ENCODE measurements around the gene MYL9. TPM values are rescaled to one million over a fixed set of nuclear protein-coding genes. Genes with fewer than 3 reads are reported as not detected.
"Not testable (repeated sequence)": the region's sequence is repeated elsewhere in the genome, so short reads cannot be mapped to it uniquely, and the experiment has no call there.

Gene MYL9
- total and polyA plus RNA-seq, 3 experiments from 2014 or later: not detected

DNA sequence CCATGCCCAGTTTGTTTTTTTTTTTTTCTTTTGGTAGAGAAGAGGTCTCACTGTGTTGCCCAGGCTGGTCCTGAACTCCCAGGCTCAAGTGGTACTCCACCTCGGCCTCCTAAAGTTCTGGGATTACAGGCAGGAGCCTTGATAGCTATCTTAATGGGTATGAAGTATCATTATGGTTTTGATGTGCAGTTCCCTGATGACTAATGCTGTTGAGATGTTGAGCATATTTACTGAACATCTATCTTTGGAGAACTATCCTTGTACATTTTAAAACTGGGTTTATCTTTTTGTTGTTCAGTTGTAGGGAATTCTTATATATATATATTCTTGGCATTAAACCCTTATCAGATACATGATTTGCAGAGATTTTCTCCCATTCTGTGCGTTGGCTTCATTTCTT, 21.4 kb upstream of the MYL9 start:
- Mint-ChIP-seq H3K27me3 (no peaks in the 10 kb centered on the region), H3K36me3 (peaks cover 0 to 53% (median 11%) of the 10 kb centered on the region in 3 donors), H3K27ac (peak overlapping the region in 1 of 8 donors; percentile 49), H3K9me3 (no peaks in the 10 kb centered on the region), H3K4me1 (peaks cover 0 to 4% (median 0%) of the 10 kb centered on the region in 3 donors), H3K4me3 (no peak overlapping the region)
- no peak overlapping the region for H3K4me3 ChIP-seq (ENCODE audit: low read length)
- H3K27me3 ChIP-seq (ENCODE audit: insufficient read depth, low read length, poor library complexity, severe bottlenecking): no peaks in the 10 kb centered on the region
- H3K27ac ChIP-seq (ENCODE audit: low read depth, low read length): no peak overlapping the region
- H3K9me3 ChIP-seq (ENCODE audit: low read length): no peaks in the 10 kb centered on the region
- no peaks in the 10 kb centered on the region for H3K4me1 ChIP-seq (ENCODE audit: insufficient read depth, low read length)
- POLR2A ChIA-PET: interaction anchor here (0.5 to 0.7 kb wide), 2 partner anchors 8 to 256 kb away, joined by 5 read pairs; no protein-coding TSS in a partner anchor
- CTCF ChIA-PET: no interaction called here
- DNase-seq: no peak
- peaks cover 10% of the 10 kb centered on the region for H3K36me3 ChIP-seq (ENCODE audit: insufficient read depth, low read length)

DNA sequence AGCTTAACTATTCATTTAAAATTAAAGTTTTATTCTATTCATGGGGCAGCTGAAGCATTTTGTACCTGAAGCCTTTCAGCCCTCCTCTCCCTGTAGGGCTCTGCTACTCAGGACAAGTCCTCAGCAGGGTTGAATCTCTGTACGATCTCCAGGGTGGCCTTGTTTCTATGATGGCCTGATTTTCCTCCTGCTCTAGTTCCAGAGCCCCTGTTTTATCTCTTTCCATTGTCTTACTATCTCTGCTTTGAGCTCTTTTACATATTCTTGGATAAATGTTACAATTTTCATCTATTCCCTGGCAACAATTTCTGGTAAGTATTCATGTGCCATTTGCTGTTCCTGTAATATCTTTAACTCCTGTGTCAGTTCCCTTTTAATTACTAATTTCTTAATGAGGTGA, 19.8 kb upstream of the MYL9 start:
- H3K9me3 ChIP-seq (ENCODE audit: low read length): no peaks in the 10 kb centered on the region
- H3K4me1 Mint-ChIP-seq: peaks cover 0 to 4% (median 0%) of the 10 kb centered on the region in 3 donors
- no peaks in the 10 kb centered on the region for H3K27me3 Mint-ChIP-seq
- no peak for DNase-seq
- no peak overlapping the region for H3K4me3 ChIP-seq (ENCODE audit: low read length)
- H3K4me1 ChIP-seq (ENCODE audit: insufficient read depth, low read length): no peaks in the 10 kb centered on the region
- peaks cover 19% of the 10 kb centered on the region for H3K36me3 ChIP-seq (ENCODE audit: insufficient read depth, low read length)
- peak overlapping the region in 4 of 8 donors; percentile 40 to 78 (median 42) for H3K27ac Mint-ChIP-seq
- H3K27ac ChIP-seq (ENCODE audit: low read depth, low read length): no peak overlapping the region
- no peaks in the 10 kb centered on the region for H3K27me3 ChIP-seq (ENCODE audit: insufficient read depth, low read length, poor library complexity, severe bottlenecking)
- H3K9me3 Mint-ChIP-seq: no peaks in the 10 kb centered on the region
- H3K4me3 Mint-ChIP-seq: no peak overlapping the region
- ChIA-PET POLR2A (no interaction called here), CTCF (no interaction called here)
- peaks cover 4 to 55% (median 12%) of the 10 kb centered on the region in 3 donors for H3K36me3 Mint-ChIP-seq

DNA sequence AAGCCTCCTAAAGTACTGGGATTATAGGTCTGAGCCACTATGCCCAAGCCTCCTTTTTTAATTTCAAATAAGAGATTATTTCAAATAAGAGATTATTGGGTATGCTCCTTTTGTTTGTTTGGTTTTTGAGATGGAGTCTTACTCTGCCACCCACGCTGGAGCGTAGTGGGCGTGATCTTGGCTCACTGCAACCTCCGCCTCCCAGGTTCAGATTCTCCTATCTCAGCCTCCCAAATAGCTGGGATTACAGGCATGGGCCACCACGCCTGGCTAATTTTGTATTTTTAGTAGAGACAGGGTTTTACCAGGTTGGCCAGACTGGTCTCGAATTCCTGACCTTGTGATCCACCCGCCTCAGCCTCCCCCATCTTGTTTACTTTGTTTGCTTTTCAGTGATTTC, 18.9 kb upstream of the MYL9 start:
- H3K27me3 Mint-ChIP-seq; H3K4me3 ChIP-seq (ENCODE audit: low read length); H3K27me3 ChIP-seq (ENCODE audit: insufficient read depth, low read length, poor library complexity, severe bottlenecking); H3K9me3 ChIP-seq (ENCODE audit: low read length); DNase-seq; H3K27ac ChIP-seq (ENCODE audit: low read depth, low read length); POLR2A ChIA-PET; H3K9me3 Mint-ChIP-seq; H3K4me3 Mint-ChIP-seq; H3K4me1 Mint-ChIP-seq; H3K4me1 ChIP-seq (ENCODE audit: insufficient read depth, low read length): not testable (repeated sequence)
- Mint-ChIP-seq H3K36me3 (peaks cover 8 to 64% (median 15%) of the 10 kb centered on the region in 3 donors), H3K27ac (peak overlapping the region in 1 of 8 donors; percentile 41)
- peaks cover 26% of the 10 kb centered on the region for H3K36me3 ChIP-seq (ENCODE audit: insufficient read depth, low read length)
- CTCF ChIA-PET: interaction anchor here (1.2 kb wide), 1 partner anchor 252 kb away, joined by 3 read pairs; the partner anchor contains the start of gene DSN1

DNA sequence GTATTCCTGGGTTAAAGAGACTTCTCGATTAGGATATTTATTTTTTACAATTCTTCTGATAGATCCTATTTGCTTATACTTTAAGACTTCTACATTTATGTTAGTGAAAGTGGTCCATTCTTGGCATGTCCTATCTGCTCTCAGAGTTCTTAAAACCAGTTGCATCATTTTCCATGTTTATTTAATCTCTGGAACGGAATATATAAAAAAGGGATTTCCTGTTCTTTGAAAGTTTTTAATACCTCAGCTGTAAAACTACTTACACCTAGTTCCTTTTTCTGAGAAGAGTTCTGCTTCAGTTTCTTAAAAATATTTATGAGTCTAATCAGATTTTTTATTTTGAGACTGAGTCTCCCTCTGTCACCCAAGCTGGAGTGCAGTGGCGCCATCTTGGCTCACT, 18.0 kb upstream of the MYL9 start:
- H3K9me3 ChIP-seq (ENCODE audit: low read length): no peaks in the 10 kb centered on the region
- peaks cover 27% of the 10 kb centered on the region for H3K36me3 ChIP-seq (ENCODE audit: insufficient read depth, low read length)

DNA sequence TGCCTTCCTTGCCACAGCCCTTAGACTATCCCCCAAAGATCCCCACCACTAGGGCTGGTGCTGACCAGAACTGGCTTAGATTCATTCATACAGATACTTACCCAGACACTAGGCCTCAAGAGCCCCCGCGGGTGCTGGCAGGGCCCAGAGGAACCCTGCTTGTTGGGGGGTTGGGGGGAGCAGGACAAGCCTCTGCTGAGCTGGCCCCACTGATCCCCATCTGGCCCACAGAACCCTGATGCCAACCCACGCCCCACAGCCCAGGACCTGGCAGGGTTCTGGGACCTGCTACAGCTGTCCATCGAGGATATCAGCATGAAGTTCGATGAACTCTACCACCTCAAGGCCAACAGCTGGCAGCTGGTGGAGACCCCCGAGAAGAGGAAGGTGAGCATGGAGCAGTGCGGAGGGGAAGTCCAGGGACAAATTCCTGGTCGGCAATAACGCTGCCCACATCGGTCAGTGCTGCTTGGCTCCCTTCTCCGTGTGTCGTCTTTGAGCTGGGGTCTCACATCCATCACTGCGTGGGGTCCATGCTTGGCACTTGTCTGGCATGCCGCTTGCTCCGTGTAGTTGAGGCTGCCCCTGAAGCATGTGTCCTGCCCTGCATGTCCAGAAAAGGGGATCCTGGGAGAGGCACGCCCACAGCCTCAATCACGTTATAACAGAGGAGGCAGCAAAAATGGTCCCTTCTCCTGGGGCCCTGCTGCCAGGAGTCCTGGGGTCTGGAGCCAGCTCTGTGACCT, 15.5 kb upstream of the MYL9 start:
- Histone ChIP-seq H3K9me3 (ENCODE audit: low read length) (no peaks in the 10 kb centered on the region), H3K4me1 (ENCODE audit: insufficient read depth, low read length) (no peaks in the 10 kb centered on the region), H3K4me3 (ENCODE audit: low read length) (no peak overlapping the region), H3K27me3 (ENCODE audit: insufficient read depth, low read length, poor library complexity, severe bottlenecking) (no peaks in the 10 kb centered on the region), H3K36me3 (ENCODE audit: insufficient read depth, low read length) (peaks cover 27% of the 10 kb centered on the region), H3K27ac (ENCODE audit: low read depth, low read length) (no peak overlapping the region)
- Mint-ChIP-seq H3K4me3 (no peak overlapping the region), H3K4me1 (peaks cover 0 to 4% (median 0%) of the 10 kb centered on the region in 3 donors), H3K27ac (peak overlapping the region in 1 of 8 donors; percentile 50), H3K36me3 (peaks cover 9 to 56% (median 12%) of the 10 kb centered on the region in 3 donors), H3K9me3 (no peaks in the 10 kb centered on the region), H3K27me3 (peaks cover 0 to 2% of the 10 kb centered on the region in 2 donors)
- CTCF ChIA-PET: no interaction called here
- POLR2A ChIA-PET: no interaction called here
- DNase-seq: no peak

More for the DNA sequence above, 18.0 kb upstream of the MYL9 start:
- ChIA-PET CTCF (no interaction called here), POLR2A (no interaction called here)
- Histone ChIP-seq H3K4me1 (ENCODE audit: insufficient read depth, low read length) (no peaks in the 10 kb centered on the region), H3K27me3 (ENCODE audit: insufficient read depth, low read length, poor library complexity, severe bottlenecking) (no peaks in the 10 kb centered on the region), H3K27ac (ENCODE audit: low read depth, low read length) (no peak overlapping the region), H3K4me3 (ENCODE audit: low read length) (no peak overlapping the region)
- H3K27ac Mint-ChIP-seq: no peak overlapping the region
- H3K4me1 Mint-ChIP-seq: peaks cover 0 to 4% (median 0%) of the 10 kb centered on the region in 3 donors
- no peak for DNase-seq
- H3K27me3 Mint-ChIP-seq: no peaks in the 10 kb centered on the region
- H3K36me3 Mint-ChIP-seq: peaks cover 9 to 69% (median 16%) of the 10 kb centered on the region in 3 donors
- H3K9me3 Mint-ChIP-seq: no peaks in the 10 kb centered on the region
- H3K4me3 Mint-ChIP-seq: no peak overlapping the region

DNA sequence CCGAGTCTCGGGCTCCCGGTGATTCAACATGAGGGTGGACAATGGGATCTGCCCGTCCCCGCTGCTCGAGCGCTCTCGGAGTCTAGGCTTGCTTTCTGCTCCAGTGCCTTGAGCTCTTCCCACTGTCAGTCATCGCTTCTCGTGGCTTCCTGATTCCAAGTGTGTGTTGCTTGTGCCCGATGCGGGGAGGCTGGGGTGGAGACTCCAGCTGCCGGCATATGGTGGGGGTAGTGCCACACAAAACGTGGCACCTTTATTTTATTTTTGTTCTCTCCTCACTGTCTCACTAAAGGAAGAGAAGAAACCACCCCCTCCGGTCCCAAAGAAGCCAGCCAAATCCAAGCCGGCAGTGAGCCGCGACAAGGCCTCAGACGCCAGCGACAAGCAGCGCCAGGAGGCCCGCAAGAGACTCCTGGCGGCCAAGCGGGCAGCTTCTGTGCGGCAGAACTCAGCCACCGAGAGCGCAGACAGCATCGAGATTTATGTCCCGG, 14.8 kb upstream of the MYL9 start:
- Histone ChIP-seq H3K9me3 (ENCODE audit: low read length) (no peaks in the 10 kb centered on the region), H3K27ac (ENCODE audit: low read depth, low read length) (no peak overlapping the region), H3K36me3 (ENCODE audit: insufficient read depth, low read length) (peaks cover 27% of the 10 kb centered on the region), H3K4me3 (ENCODE audit: low read length) (no peak overlapping the region), H3K27me3 (ENCODE audit: insufficient read depth, low read length, poor library complexity, severe bottlenecking) (no peaks in the 10 kb centered on the region), H3K4me1 (ENCODE audit: insufficient read depth, low read length) (no peaks in the 10 kb centered on the region)
- POLR2A ChIA-PET: no interaction called here
- peaks cover 0 to 3% (median 0%) of the 10 kb centered on the region in 3 donors for H3K4me1 Mint-ChIP-seq
- H3K27me3 Mint-ChIP-seq: peaks cover 0 to 2% of the 10 kb centered on the region in 2 donors
- CTCF ChIA-PET: no interaction called here
- H3K27ac Mint-ChIP-seq: peak overlapping the region in 1 of 8 donors; percentile 10
- DNase-seq: no peak
- H3K4me3 Mint-ChIP-seq: no peak overlapping the region
- no peaks in the 10 kb centered on the region for H3K9me3 Mint-ChIP-seq
- peaks cover 9 to 53% (median 11%) of the 10 kb centered on the region in 3 donors for H3K36me3 Mint-ChIP-seq

DNA sequence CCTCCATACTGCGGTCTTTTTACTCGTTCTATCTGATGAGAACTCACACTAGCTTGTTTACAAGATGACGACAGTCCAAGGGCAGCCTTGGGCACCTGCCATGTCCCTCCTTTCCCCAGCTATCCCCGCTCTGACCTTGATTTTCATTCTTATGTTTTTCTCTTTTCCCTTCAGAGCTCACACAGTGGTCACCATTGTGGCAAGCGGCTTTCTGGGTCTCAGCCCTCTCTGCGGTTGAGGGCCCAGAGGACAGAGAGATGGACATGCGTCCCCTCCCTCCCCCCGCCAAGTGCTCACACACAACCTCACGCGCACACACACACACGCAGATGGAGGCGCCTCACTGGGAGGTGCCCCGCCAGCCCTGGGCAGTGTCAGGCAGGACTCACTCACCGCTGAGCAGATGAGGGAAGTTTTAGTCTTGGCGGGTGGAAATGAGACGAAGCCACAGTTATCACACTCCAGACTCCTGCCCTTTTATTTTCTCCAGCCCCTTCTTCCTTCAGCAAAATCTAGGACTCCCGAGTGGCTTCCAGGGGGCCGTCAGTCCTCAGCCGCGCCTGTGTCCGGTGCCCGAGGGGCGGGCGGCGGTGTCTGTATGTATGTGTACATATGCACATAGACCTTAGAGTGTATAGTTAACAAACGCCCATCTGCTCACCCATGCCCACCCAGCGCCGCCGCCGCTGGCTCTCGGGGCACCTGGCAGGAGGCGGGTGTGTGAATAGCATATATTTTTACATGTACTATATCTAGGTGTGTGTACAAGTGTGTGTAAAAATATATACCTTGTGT, 13.8 kb upstream of the MYL9 start:
- H3K27ac Mint-ChIP-seq: peak overlapping the region in 1 of 8 donors; percentile 29
- no peak overlapping the region for H3K27ac ChIP-seq (ENCODE audit: low read depth, low read length)
- H3K27me3 Mint-ChIP-seq: peaks cover 0 to 2% of the 10 kb centered on the region in 2 donors
- H3K9me3 Mint-ChIP-seq: no peaks in the 10 kb centered on the region
- ChIA-PET POLR2A (no interaction called here), CTCF (no interaction called here)
- H3K4me3 Mint-ChIP-seq: no peak overlapping the region
- H3K9me3 ChIP-seq (ENCODE audit: low read length): no peaks in the 10 kb centered on the region
- no peaks in the 10 kb centered on the region for H3K27me3 ChIP-seq (ENCODE audit: insufficient read depth, low read length, poor library complexity, severe bottlenecking)
- H3K4me3 ChIP-seq (ENCODE audit: low read length): no peak overlapping the region
- H3K4me1 ChIP-seq (ENCODE audit: insufficient read depth, low read length): no peaks in the 10 kb centered on the region
- DNase-seq: no peak
- peaks cover 6 to 46% (median 9%) of the 10 kb centered on the region in 3 donors for H3K36me3 Mint-ChIP-seq
- H3K36me3 ChIP-seq (ENCODE audit: insufficient read depth, low read length): peaks cover 27% of the 10 kb centered on the region
- H3K4me1 Mint-ChIP-seq: no peaks in the 10 kb centered on the region
